NCI-H748 (cell line): ENCODE results near the gene PITX2.

ENCODE experiments used
- DNase-seq: peaks from one replicate; lab custom pipeline; 2025; ENCODE audit not compliant: unreplicated experiment; lab: John Stamatoyannopoulos, UW

PITX2 gene

DNA sequence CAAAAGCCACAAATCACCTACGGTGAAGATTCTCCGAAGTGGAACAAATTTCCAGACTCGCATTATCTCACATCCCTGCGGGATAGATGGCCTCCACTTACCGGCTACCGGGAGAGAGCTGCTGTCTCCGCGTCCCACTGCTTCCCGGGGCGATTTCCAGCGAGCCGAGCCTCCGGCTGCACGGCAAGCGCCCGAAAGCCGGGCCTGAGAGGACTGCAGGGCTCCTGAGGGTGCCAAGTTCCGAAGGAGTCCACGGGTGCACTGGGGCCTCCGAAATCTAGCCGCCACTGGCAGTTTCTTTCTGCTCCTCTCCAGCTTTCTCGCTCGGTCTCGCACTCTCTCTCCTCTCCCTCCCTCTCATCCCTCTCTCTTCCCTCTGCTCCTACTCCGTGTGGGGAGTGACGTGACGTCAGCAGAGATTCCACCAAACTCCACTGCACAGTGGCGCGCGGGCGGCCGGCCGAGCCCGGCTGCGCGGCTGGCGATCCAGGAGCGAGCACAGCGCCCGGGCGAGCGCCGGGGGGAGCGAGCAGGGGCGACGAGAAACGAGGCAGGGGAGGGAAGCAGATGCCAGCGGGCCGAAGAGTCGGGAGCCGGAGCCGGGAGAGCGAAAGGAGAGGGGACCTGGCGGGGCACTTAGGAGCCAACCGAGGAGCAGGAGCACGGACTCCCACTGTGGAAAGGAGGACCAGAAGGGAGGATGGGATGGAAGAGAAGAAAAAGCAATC is 14.0 kb upstream of the PITX2 start:
- DNase-seq, result no peak

DNA sequence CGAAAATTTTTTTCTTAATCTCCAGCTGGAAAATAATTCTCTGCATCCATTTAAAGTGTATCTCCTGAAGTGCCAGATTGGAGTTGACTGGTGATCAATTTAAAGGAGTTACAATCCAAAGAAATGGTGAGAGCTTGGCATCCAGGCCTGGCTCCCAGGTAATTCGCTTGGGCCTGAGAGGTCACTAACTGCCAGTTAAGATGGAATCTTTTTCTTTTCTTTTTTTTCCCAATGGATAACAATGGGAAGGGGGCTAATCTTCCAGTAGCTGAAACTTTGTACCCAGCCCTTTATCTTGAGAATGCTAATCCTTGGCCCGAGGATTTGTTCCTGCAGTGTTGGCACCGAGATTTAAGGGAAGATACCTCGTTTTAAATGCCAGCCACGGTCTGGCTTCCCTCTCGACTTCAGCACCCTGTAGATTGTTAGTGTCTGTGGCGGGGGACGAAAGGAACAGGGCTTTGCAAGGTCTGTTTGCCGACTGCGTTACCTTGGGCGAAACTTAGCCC is 13.3 kb upstream of the PITX2 start:
- DNase-seq, result no peak

GRCh38 chr4:110635163-110635865 is 12.4 kb upstream of the PITX2 start:
- DNase-seq, result no peak

DNA sequence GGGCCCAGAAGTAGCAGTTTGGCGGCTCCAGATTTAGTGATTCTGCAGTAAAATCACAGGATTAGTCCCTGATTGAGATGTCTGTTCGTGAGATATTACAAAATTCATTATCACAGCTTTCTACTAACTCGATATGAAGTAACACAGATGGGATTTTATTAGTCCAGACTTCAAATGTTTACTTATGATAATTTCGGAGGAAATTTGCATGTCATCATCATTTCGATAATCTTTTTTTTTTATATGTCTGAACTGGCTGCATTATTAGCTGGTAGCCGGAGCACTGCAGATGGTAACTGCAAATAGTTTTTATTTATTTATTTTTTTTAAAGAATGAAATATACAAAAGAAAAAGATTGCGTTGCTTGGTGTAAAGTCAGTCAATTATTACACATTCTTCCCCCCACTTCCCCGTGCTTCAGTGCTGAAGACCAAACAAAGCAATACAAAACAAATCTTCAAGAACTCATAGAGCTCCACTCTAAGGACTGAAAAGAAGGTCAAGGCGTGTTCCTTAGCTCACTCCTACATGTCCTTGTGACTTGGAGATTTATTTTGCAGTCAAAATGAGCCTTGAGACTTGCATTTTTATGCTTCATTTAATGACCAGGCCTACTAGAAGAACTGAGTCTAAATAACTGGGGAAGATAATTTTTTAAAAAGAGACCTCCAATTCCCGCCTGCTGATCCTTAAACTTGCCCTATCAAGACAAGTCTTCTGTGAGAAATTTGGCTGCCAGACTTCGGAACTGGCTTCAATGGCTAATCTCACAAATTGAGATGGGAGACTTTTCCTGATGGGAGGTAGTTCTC is 11.7 kb upstream of the PITX2 start:
- no peak for DNase-seq

DNA sequence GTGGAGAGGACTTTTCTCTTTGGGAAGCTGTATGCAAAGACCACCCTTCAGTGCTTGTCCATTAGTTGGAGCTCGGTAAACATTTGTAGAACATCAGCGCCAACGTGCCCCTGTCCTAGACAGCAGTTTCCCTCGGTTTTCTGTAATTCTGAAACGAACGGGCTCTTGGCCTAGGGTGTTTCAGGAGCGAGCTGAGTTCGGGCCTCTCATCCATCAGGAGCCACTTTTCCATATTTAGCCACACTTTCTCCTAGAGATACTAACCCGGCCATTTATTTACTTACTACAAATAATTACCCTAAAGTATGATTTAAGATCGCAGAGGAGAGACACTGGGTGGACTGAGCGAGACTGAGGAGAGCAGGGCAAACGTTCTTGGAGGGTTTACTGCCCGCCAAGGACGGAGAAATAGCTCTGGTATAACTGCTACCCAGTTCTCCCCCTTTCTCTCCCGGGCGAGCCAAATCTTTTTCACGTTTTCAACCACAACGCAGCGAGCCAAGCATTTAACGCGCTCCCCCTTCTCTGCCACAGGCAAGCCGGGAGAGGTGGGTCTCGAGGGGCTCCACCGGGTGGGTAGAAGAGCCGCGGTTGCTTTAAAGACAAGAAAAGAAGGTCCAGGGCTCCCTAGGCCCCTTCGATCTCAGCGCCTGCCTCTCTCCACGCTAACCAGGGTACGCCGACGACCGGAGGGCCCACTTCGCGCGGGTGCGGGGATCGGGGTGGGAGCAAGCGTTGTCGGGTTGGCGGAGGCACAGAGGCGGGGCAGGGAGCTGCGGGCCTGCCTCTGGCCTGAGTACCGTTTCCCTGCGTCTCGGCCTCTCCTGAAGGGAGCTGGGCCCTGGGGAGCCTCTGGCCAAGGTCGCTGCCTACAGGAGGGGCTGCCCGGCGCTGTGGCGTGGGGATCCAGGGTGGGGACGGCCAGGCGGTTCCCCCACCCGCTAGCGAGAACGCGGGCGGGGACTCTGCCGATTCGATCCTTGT is 10.8 kb upstream of the PITX2 start:
- DNase-seq, result no peak

GRCh38 chr4:110632506-110633357 is 9.9 kb upstream of the PITX2 start:
- no peak for DNase-seq

- DNase-seq, result peak; percentile 76
These were observed 9.0 kb upstream of the PITX2 start for GRCh38 chr4:110631584-110632505.

- DNase-seq, result peak; percentile 24
These were observed 8.0 kb upstream of the PITX2 start for GRCh38 chr4:110630688-110631402.

DNA sequence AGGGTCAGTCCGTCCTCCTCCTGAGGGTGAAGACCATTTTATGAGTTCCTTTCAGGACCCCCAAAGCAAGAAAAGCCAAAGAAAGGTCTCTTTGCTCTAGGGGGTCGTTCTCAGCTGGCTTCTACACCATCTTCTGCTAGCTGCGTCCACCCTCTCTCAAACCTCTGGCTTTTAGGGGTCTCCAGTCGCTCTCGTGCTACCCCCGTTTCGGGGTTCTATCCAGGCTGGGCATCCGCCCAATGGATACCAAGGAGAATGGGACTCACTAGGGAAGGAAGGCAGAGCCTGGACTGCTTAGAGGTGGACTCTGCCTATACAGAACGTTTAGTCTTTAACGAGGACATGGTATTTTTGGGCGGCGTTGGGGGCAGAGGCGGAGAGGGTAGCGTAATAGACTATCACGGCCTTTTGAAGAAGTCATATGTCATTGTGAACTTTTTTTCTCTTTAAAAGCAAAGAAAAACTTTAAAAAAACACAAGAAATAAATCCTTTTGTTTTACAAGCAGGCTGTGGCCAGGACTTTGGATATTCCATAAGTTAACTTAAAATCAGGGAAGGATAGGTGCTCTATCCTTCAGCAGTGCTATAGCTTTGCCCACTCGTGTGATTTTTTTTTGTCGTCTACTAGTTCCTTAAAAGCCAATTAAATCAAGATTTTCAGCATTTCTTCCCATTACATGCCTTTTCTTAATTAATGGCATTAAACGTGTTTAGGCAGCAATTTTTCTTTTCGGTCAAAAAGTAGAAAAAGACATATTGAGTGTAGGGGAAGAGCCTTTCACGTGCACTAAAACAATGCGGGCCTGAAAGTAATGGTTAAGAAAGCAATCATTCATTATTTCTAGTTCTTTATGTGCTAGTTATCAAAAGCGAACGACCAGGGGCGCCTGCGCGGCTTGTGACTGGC is 7.2 kb upstream of the PITX2 start:
- DNase-seq, result no peak

DNA sequence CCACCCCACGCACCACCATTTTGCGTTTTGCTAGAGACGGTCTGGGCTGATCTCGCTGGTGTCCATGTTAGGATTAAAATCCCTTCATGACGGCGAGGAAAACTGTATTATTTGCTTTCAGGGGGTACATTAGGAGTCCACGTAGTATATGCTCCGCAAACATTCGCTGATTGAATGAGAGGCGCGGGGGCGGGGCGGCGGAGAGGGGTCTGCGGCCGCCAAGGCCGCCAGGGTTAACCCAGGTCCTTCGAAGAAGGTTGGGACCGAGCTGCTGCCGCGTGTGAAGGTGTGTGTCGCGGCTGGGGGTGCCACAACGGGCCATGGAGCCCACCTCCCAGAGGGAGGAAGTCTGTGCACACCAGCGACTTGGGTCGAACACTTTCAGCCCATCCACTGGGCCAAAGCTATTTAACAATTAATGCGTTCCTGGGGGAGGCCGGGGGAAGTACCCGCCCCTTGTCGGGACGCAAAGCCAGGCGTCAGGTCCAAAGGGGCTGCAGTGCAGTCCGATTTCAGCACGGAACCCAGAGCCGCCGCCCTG is 6.4 kb upstream of the PITX2 start:
- DNase-seq, result no peak

GRCh38 chr4:110628663-110629213 is 5.9 kb upstream of the PITX2 start:
- DNase-seq, result peak; percentile 24

DNA sequence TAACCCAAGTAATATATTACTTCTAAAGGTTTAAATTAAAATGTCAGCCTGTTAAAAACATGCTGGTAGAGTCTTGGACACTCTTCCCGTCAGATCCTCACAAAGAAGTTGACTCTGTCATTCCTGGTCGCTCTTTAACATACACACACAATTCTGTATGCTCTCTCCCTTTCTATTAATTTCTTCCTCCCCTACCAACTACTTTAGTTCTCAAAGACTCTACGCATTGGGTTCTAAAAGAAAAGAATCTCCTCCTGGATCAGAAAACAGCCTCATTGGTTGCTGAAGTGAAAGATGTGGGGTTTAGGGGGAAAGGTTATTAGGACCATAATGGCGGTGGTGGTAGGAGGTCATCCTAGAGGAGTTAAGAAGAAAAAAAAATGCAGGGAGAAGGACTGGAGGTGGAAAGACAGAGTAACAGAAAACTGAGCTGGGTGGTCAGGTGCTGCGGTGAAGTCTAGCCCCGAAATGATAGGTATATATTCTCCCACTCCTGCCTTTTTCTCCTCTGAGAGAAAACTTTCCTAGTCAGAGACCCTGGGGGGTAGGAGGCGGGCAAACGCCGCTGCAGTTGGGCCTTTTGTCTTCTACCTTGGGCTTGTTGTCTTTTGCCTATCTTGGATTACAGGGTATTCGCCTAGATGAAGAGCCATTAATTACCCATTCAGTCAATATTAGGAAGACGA is 5.2 kb upstream of the PITX2 start:
- DNase-seq, result no peak

DNA sequence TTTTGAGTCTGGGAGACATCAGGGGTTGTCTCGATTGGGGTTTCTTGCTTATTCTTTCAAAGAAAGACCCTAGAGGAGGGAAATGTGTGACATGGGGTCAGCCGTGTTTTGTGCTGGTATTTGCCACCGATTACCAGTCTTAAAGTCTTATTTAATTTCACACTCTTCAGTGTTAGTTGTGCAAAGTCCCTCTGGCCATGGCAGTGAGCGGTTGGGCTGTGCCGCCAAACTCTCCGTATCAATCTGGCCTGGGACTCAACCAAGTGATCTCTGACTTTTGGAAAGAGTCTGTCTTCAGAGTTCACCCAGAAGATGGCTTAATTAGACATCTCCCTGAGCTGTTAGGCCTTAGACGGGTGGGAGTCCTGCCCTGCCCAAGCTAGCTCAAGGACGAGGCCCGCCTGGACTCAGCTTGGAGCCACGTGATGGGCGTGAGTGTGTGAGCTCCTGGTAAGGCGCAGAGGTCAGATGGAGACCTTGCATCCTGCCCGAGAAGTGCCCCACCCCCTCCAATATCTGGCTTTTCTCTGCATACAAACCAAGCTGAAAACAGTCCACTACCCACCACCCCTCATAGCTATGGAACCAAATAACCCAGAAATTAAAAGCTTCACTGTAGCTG is 3.8 kb upstream of the PITX2 start:
- DNase-seq, result no peak

GRCh38 chr4:110625576-110626257 is 2.8 kb upstream of the PITX2 start:
- no peak for DNase-seq
